Stomach (tissue), 9 donors: ENCODE measurements around the gene ENC1. TPM values are rescaled to one million over a fixed set of nuclear protein-coding genes. Genes with fewer than 3 reads are reported as not detected.

Source experiments
- DNase-seq, 2 donors: peaks; one replicate each; pipeline versions ENCODE4 v3.0.0 to v3.0.0-alpha.2; 2013 to 2019
- H3K27ac ChIP-seq, 5 donors: fragments of 200-600 bp in 4 of 5; sonication (generic) in 4 of 5; one replicate each; pipeline ENCODE4 v1.5.1; 2013 to 2019; ENCODE audit warnings: mild to moderate bottlenecking in 1 of 5, moderate library complexity in 1 of 5
- H3K27me3 ChIP-seq, 3 donors: fragments of 200-600 bp; sonication (generic); one replicate each; pipeline ENCODE4 v1.5.1; 2017 to 2019; ENCODE audit warnings: mixed run types in 1 of 3
- H3K36me3 ChIP-seq, 4 donors: fragments of 200-600 bp; sonication (generic); 1 replicate in 3 of 4; 2 replicates in 1 of 4; pipeline ENCODE4 v1.5.1; 2016 to 2019
- H3K4me1 ChIP-seq, 4 donors: fragments of 200-600 bp; sonication (generic); one replicate each; pipeline ENCODE4 v1.5.1; 2016 to 2019
- H3K4me3 ChIP-seq, 4 donors: fragments of 200-600 bp; sonication (generic) in 3 of 4; one replicate each; pipeline ENCODE4 v1.5.1; 2016 to 2019; ENCODE audit warnings: mild to moderate bottlenecking in 1 of 4
- H3K9me3 ChIP-seq, 4 donors: fragments of 200-600 bp; sonication (generic); one replicate each; pipeline ENCODE4 v1.5.1; 2016 to 2019
- EP300 ChIP-seq: sonication (generic); formaldehyde crosslinking; IDR thresholded peaks from one replicate; pipeline ENCODE4 v1.6.1; 2017; ENCODE audit warnings: antibody characterized with exemption
- POLR2A ChIP-seq, 4 donors: fragments of 450-650 bp; IDR thresholded peaks; one replicate each; pipeline ENCODE4 v1.6.1; 2016; ENCODE audit warnings: antibody characterized with exemption in 4 of 4, control low read depth in 2 of 4, mild to moderate bottlenecking in 1 of 4, moderate library complexity in 1 of 4
- POLR2AphosphoS5 ChIP-seq, 3 donors: sonication (generic); formaldehyde crosslinking; IDR thresholded peaks; one replicate each; pipeline ENCODE4 v1.6.1; 2016; ENCODE audit warnings: antibody characterized with exemption in 3 of 3
- WGBS, 5 donors: extraction: QIAGEN DNeasy Blood & Tissue Kit in 3 of 5; methylation state at CpG; one replicate each; pipeline versions ENCODE4 v1.1.5 to v1.1.7; 2013 to 2018; 5-methylcytosine and 5-hydroxymethylcytosine counted together
- intact Hi-C: fragments of 100-400 bp; cut with DNase I; formaldehyde crosslinking; loops from one replicate; pipeline ENCODE4 v1.15.1; 2023; ENCODE audit warnings: low total_unique reads
- polyA plus RNA-seq, 3 donors: library from polyadenylated mRNA; stranded (reverse); fragments of 200-250 nt; gene quantifications; one replicate each; pipeline ENCODE4 v1.2.3, GENCODE V29; 2013
- total RNA-seq, 5 donors: library from RNA; depleted of rRNA; stranded (reverse); fragments of >200 nt; gene quantifications; one replicate each; pipeline versions ENCODE4 v1.1.0 to v1.2.3, GENCODE V29; 2014 to 2016
- TF ChIP-seq, protein P1 (sequence below), 7 experiments: fragments of 450-650 bp in 4 of 7; fragments of 200-600 bp in 3 of 7; sonication (generic) in 3 of 7; IDR thresholded peaks; one replicate each; pipeline ENCODE4 v1.5.1; 2016 to 2019; ENCODE audit warnings: antibody characterized with exemption in 7 of 7, control low read depth in 2 of 7, mild to moderate bottlenecking in 1 of 7
- donor health status: healthy with polysubstance abuse.
- donor health status: Bipolar disorder and iron deficiency.
- donor health status: healthy.

The ENC1 gene
- total and polyA plus RNA-seq, 8 donors = 3.5 to 136 (median 14.0) TPM

DNA sequence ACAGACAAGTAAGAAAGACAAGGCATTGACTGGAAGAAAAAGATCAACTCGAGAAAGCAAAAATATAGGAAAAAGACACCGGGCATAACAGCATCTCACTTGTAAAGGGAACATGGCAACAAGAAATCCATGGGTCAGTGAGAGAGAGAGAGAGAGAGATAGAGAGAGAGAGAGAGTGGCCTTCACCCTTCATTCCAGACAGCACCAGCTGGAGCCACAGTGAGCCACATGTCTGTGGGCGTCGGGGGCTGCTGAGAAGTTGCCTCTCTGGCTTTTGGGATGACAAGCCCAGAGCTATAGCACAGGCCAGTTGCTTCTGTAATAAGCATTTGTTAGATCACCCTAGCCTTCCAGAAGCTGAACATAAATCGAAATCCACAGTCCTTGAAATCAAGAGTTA is 20.3 kb upstream of the ENC1 start:
- H3K4me1 ChIP-seq = no peaks in the 10 kb centered on the region
- no peaks in the 10 kb centered on the region for H3K9me3 ChIP-seq
- intact Hi-C loops = no loop called here
- no peak overlapping the region for H3K27ac ChIP-seq
- no peaks in the 10 kb centered on the region for H3K27me3 ChIP-seq
- no peak for DNase-seq
- H3K4me3 ChIP-seq = no peak overlapping the region
- WGBS, 5 donors = 83 to 95% (median 90%) methylated on average over 5 of the region's 5 CpGs
- TF ChIP-seq, protein P1, sequence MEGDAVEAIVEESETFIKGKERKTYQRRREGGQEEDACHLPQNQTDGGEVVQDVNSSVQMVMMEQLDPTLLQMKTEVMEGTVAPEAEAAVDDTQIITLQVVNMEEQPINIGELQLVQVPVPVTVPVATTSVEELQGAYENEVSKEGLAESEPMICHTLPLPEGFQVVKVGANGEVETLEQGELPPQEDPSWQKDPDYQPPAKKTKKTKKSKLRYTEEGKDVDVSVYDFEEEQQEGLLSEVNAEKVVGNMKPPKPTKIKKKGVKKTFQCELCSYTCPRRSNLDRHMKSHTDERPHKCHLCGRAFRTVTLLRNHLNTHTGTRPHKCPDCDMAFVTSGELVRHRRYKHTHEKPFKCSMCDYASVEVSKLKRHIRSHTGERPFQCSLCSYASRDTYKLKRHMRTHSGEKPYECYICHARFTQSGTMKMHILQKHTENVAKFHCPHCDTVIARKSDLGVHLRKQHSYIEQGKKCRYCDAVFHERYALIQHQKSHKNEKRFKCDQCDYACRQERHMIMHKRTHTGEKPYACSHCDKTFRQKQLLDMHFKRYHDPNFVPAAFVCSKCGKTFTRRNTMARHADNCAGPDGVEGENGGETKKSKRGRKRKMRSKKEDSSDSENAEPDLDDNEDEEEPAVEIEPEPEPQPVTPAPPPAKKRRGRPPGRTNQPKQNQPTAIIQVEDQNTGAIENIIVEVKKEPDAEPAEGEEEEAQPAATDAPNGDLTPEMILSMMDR (IDR thresholded peaks at IDR 0.05) = no peak
- no peak for TF ChIP-seq POLR2A (IDR thresholded peaks at IDR 0.05)
- TF ChIP-seq POLR2AphosphoS5 (IDR thresholded peaks at IDR 0.05) = no peak
- no peak for TF ChIP-seq EP300
- no peaks in the 10 kb centered on the region for H3K36me3 ChIP-seq

DNA sequence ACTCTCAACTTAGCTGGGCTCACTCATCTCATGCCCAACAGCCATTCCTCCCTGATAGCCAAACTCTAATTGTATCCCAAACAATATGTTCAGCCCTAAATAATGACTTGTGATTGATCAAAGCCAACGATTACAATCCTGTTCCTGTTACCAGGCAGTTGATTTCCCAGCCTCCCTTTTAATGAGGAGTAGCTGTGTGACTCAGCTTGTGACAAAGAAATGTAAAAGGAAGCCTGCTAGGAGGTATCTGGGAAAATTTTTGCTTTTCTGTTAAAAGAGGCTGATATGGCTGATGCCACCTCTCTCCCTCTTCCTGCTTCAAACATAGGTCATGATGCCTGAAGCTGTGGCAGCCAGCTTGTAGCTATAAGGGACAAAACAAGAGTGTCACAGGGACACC is 19.6 kb upstream of the ENC1 start:
- 64 to 84% (median 72%) methylated on average over 1 of the region's 1 CpG for WGBS, 5 donors
- no peak for DNase-seq
- intact Hi-C loops = no loop called here
- Histone ChIP-seq H3K9me3 (no peaks in the 10 kb centered on the region), H3K27ac (no peak overlapping the region), H3K4me1 (no peaks in the 10 kb centered on the region), H3K36me3 (no peaks in the 10 kb centered on the region), H3K4me3 (no peak overlapping the region), H3K27me3 (no peaks in the 10 kb centered on the region)
- TF ChIP-seq EP300 (no peak), POLR2AphosphoS5 (IDR thresholded peaks at IDR 0.05) (no peak), POLR2A (IDR thresholded peaks at IDR 0.05) (no peak)
- TF ChIP-seq, protein P1 (IDR thresholded peaks at IDR 0.05) = no peak

- TF ChIP-seq POLR2A (IDR thresholded peaks at IDR 0.05) = no peak
- no peak for TF ChIP-seq EP300
- TF ChIP-seq, protein P1 (IDR thresholded peaks at IDR 0.05) = no peak
- no peak for TF ChIP-seq POLR2AphosphoS5 (IDR thresholded peaks at IDR 0.05)
- intact Hi-C loops = no loop called here
- Histone ChIP-seq H3K9me3 (no peaks in the 10 kb centered on the region), H3K4me3 (no peak overlapping the region), H3K4me1 (no peaks in the 10 kb centered on the region), H3K27ac (no peak overlapping the region), H3K27me3 (no peaks in the 10 kb centered on the region), H3K36me3 (no peaks in the 10 kb centered on the region)
- DNase-seq = no peak
- WGBS, 5 donors = 78 to 95% (median 91%) methylated on average over 3 of the region's 3 CpGs
Observed at GRCh38 chr5:74659172-74659571, 18.6 kb upstream of the ENC1 start.

- Histone ChIP-seq H3K27me3 (no peaks in the 10 kb centered on the region), H3K27ac (no peak overlapping the region), H3K36me3 (no peaks in the 10 kb centered on the region), H3K4me1 (no peaks in the 10 kb centered on the region), H3K9me3 (no peaks in the 10 kb centered on the region), H3K4me3 (no peak overlapping the region)
- intact Hi-C loops = no loop called here
- 65 to 87% (median 74%) methylated on average over 2 of the region's 2 CpGs for WGBS, 5 donors
- DNase-seq = no peak
- TF ChIP-seq EP300 = no peak
- TF ChIP-seq, protein P1 (IDR thresholded peaks at IDR 0.05) = no peak
- TF ChIP-seq POLR2A (IDR thresholded peaks at IDR 0.05) = no peak
- no peak for TF ChIP-seq POLR2AphosphoS5 (IDR thresholded peaks at IDR 0.05)
Observed at GRCh38 chr5:74657165-74657564, 16.6 kb upstream of the ENC1 start.
